NCI-H1048 (cell line): Measurements from ENCODE around the gene MEX3C.

Experiments
- DNase-seq: peaks from one replicate; lab custom pipeline; 2025; lab: John Stamatoyannopoulos, UW

The MEX3C gene

GRCh38 chr18:51191128-51191717, 6.3 kb downstream of the MEX3C start:
- no peak for DNase-seq

GRCh38 chr18:51190000-51190399, 7.5 kb downstream of the MEX3C start:
- no peak for DNase-seq

- DNase-seq = no peak
Observed at GRCh38 chr18:51188024-51188701, 9.3 kb downstream of the MEX3C start.

- DNase-seq = no peak
Observed at GRCh38 chr18:51185075-51185474, 12.4 kb downstream of the MEX3C start.

GRCh38 chr18:51184091-51184457, 13.4 kb downstream of the MEX3C start:
- no peak for DNase-seq

GRCh38 chr18:51183372-51184090, 13.9 kb downstream of the MEX3C start:
- DNase-seq = no peak

- DNase-seq = no peak
Observed at GRCh38 chr18:51182824-51183223, 14.7 kb downstream of the MEX3C start.

GRCh38 chr18:51171625-51172259, 25.7 kb downstream of the MEX3C start:
- DNase-seq = no peak

- DNase-seq = no peak
Observed at GRCh38 chr18:51171223-51171622, 26.3 kb downstream of the MEX3C start.

- DNase-seq = no peak
Observed at GRCh38 chr18:51170664-51171063, 26.8 kb downstream of the MEX3C start.

- DNase-seq = no peak
Observed at GRCh38 chr18:51169731-51170130, 27.8 kb downstream of the MEX3C start.

GRCh38 chr18:51168960-51169662, 28.4 kb downstream of the MEX3C start:
- DNase-seq = no peak

GRCh38 chr18:51168026-51168742, 29.3 kb downstream of the MEX3C start:
- no peak for DNase-seq

GRCh38 chr18:51165296-51165695, 32.2 kb downstream of the MEX3C start:
- DNase-seq = no peak

GRCh38 chr18:51164761-51165281, 32.7 kb downstream of the MEX3C start:
- DNase-seq = no peak

- DNase-seq = no peak
Observed at GRCh38 chr18:51164342-51164741, 33.1 kb downstream of the MEX3C start.

GRCh38 chr18:51163543-51163942, 33.9 kb downstream of the MEX3C start:
- DNase-seq = no peak

- no peak for DNase-seq
Observed at GRCh38 chr18:51162617-51163016, 34.9 kb downstream of the MEX3C start.

GRCh38 chr18:51160646-51161045, 36.8 kb downstream of the MEX3C start:
- DNase-seq = no peak

- no peak for DNase-seq
Observed at GRCh38 chr18:51157215-51157614, 40.3 kb downstream of the MEX3C start.

GRCh38 chr18:51154431-51155063, 42.9 kb downstream of the MEX3C start:
- DNase-seq = no peak
